Esophagus squamous epithelium (tissue), 4 donors: Measurements from ENCODE around the gene CYP4F3.

Source experiments
- POLR2A ChIP-seq, 4 donors: fragments of 450-650 bp; IDR thresholded peaks; one replicate each; pipeline ENCODE4 v1.6.1; 2017; ENCODE audit warnings: antibody characterized with exemption in 4 of 4, mild to moderate bottlenecking in 4 of 4, moderate library complexity in 3 of 4
- TF ChIP-seq, protein P1 (sequence below), 6 experiments: fragments of 450-650 bp in 4 of 6; fragments of 200-600 bp in 2 of 6; sonication (generic) in 2 of 6; IDR thresholded peaks; one replicate each; pipeline ENCODE4 v1.5.1; 2016 to 2019; ENCODE audit warnings: antibody characterized with exemption in 6 of 6, mild to moderate bottlenecking in 4 of 6, moderate library complexity in 4 of 6

DNA sequence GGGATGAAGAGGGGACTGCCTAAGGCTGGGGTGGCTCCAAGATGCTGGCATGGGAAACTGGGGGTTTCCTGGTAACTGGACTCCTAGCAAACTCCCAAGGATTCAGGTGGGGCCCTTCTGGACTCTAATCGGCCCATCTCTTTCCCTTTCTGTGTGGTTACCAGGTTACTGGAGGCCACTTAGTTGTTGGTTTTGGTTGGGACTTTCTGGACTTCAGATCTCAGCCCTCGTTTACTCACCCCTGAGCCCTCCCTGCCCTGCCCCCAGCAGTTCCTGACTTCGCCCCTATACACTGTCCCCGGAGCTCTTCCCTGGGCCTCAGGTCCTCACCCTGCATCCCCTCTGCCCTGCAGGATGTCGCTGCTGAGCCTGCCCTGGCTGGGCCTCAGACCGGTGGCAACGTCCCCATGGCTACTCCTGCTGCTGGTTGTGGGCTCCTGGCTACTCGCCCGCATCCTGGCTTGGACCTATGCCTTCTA, 32.5 kb downstream of the CYP4F3 start:
- TF ChIP-seq, protein P1, sequence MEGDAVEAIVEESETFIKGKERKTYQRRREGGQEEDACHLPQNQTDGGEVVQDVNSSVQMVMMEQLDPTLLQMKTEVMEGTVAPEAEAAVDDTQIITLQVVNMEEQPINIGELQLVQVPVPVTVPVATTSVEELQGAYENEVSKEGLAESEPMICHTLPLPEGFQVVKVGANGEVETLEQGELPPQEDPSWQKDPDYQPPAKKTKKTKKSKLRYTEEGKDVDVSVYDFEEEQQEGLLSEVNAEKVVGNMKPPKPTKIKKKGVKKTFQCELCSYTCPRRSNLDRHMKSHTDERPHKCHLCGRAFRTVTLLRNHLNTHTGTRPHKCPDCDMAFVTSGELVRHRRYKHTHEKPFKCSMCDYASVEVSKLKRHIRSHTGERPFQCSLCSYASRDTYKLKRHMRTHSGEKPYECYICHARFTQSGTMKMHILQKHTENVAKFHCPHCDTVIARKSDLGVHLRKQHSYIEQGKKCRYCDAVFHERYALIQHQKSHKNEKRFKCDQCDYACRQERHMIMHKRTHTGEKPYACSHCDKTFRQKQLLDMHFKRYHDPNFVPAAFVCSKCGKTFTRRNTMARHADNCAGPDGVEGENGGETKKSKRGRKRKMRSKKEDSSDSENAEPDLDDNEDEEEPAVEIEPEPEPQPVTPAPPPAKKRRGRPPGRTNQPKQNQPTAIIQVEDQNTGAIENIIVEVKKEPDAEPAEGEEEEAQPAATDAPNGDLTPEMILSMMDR (IDR thresholded peaks at IDR 0.05) = no peak
- no peak for TF ChIP-seq POLR2A (IDR thresholded peaks at IDR 0.05)
